IMR-90 (cell line): ENCODE measurements around the gene CROCC.
"Not testable (repeated sequence)": the region's sequence is repeated elsewhere in the genome, so short reads cannot be mapped to it uniquely, and the experiment has no call there.

Experiments used
- BHLHE40 ChIP-seq: fragments of 150-350 bp; IDR thresholded peaks from 2 replicates; pipeline ENCODE4 v1.6.1; 2016; ENCODE audit warnings: mild to moderate bottlenecking, low read depth, low read length
- CEBPB ChIP-seq: IDR thresholded peaks from 2 replicates; pipeline ENCODE4 v1.6.1; 2012; ENCODE audit warnings: low read depth, low read length, improper control_type of control experiment
- CTCF ChIP-seq: conservative IDR thresholded peaks from 2 replicates; pipeline ENCODE4 v1.5.1; 2012; ENCODE audit warnings: mild to moderate bottlenecking, low read depth, low read length, improper control_type of control experiment
- MAFK ChIP-seq: IDR thresholded peaks from 2 replicates; pipeline ENCODE4 v1.6.1; 2012; ENCODE audit warnings: low read depth, low read length, improper control_type of control experiment
- POLR2A ChIP-seq: IDR thresholded peaks from 2 replicates; pipeline ENCODE4 v1.6.1; 2012; ENCODE audit warnings: mild to moderate bottlenecking, low read depth, low read length
- RAD21 ChIP-seq: IDR thresholded peaks from 2 replicates; pipeline ENCODE4 v1.6.1; 2012; ENCODE audit warnings: low read length, improper control_type of control experiment
- RFX5 ChIP-seq: IDR thresholded peaks from 2 replicates; pipeline ENCODE4 v1.8.0; 2012; ENCODE audit warnings: low read depth, mild to moderate bottlenecking, low read length, moderate library complexity
- USF2 ChIP-seq: fragments of 150-350 bp; IDR thresholded peaks from 2 replicates; pipeline ENCODE4 v1.6.1; 2017; ENCODE audit warnings: mild to moderate bottlenecking, antibody characterized with exemption, low read length, low read depth

GRCh38 chr1:16929146-16930041 lies 7.7 kb downstream of the CROCC start:
- TF ChIP-seq RAD21, CTCF, RFX5, BHLHE40, POLR2A, USF2, CEBPB, MAFK: not testable (repeated sequence)
